Loucy (cell line): ENCODE measurements around the gene KLF7.

Source experiments
- H2AFZ ChIP-seq: fragments of 200-600 bp; sonication (generic); 2 replicates; pipeline ENCODE4 v1.6.0; 2016; ENCODE audit warnings: antibody characterized with exemption, mild to moderate bottlenecking, low read length, moderate library complexity
- H3F3A ChIP-seq: fragments of 200-600 bp; 2 replicates; pipeline ENCODE4 v1.6.0; 2016; ENCODE audit warnings: antibody characterized with exemption, low read depth, mild to moderate bottlenecking
- H3K27me3 ChIP-seq: fragments of 200-600 bp; sonication (generic); 2 replicates; pipeline ENCODE4 v1.6.1; 2014; ENCODE audit warnings: low read length, mild to moderate bottlenecking; ENCODE audit not compliant: insufficient read depth, poor library complexity, severe bottlenecking
- H3K36me3 ChIP-seq: fragments of 200-600 bp; sonication (generic); 2 replicates; pipeline ENCODE4 v1.6.1; 2016; ENCODE audit warnings: low read length; ENCODE audit not compliant: insufficient read depth
- H3K4me1 ChIP-seq: fragments of 200-600 bp; sonication (generic); 2 replicates; pipeline ENCODE4 v1.5.1; 2014; ENCODE audit warnings: low read length, mild to moderate bottlenecking; ENCODE audit not compliant: insufficient read depth, poor library complexity, severe bottlenecking
- H3K4me2 ChIP-seq: fragments of 200-600 bp; sonication (generic); 2 replicates; pipeline ENCODE4 v1.6.0; 2014; ENCODE audit warnings: antibody characterized with exemption, low read length, low read depth, mild to moderate bottlenecking; ENCODE audit not compliant: poor library complexity, severe bottlenecking
- H3K4me3 ChIP-seq: fragments of 200-600 bp; sonication (generic); 2 replicates; pipeline ENCODE4 v1.5.1; 2014; ENCODE audit warnings: low read length, mild to moderate bottlenecking, mixed read lengths; ENCODE audit not compliant: poor library complexity, severe bottlenecking
- H3K79me2 ChIP-seq: fragments of 200-600 bp; sonication (generic); 2 replicates; pipeline ENCODE4 v1.6.1; 2014; ENCODE audit warnings: low read length; ENCODE audit not compliant: insufficient read depth
- H3K9ac ChIP-seq: fragments of 200-600 bp; sonication (generic); 2 replicates; pipeline ENCODE4 v1.6.0; 2014; ENCODE audit warnings: mild to moderate bottlenecking, low read depth, low read length, moderate library complexity; ENCODE audit not compliant: poor library complexity, severe bottlenecking
- H3K9me2 ChIP-seq: fragments of 200-600 bp; sonication (generic); replicated peaks from 2 replicates; pipeline ENCODE4 v1.6.1; 2016; ENCODE audit warnings: low read depth, low read length, mixed read lengths
- H3K9me3 ChIP-seq: fragments of 200-600 bp; sonication (generic); 2 replicates; pipeline ENCODE4 v1.6.1; 2014; ENCODE audit warnings: mild to moderate bottlenecking, antibody characterized with exemption, low read length, low read depth; ENCODE audit not compliant: insufficient read depth
- H4K20me1 ChIP-seq: fragments of 200-600 bp; sonication (generic); 2 replicates; pipeline ENCODE4 v1.6.0; 2014; ENCODE audit warnings: antibody characterized with exemption, low read length, mild to moderate bottlenecking; ENCODE audit not compliant: insufficient read depth, poor library complexity, severe bottlenecking
- EZH2phosphoT487 ChIP-seq: fragments of 200-600 bp; IDR thresholded peaks from 2 replicates; pipeline ENCODE4 v1.6.1; 2018; ENCODE audit warnings: antibody characterized with exemption, mild to moderate bottlenecking, moderate library complexity, borderline replicate concordance
- TF ChIP-seq, protein P1 (sequence below): fragments of 200-600 bp; sonication (generic); conservative IDR thresholded peaks from 2 replicates; pipeline ENCODE4 v1.5.1; 2014; ENCODE audit warnings: mild to moderate bottlenecking, antibody characterized with exemption, low read length

The KLF7 gene

DNA sequence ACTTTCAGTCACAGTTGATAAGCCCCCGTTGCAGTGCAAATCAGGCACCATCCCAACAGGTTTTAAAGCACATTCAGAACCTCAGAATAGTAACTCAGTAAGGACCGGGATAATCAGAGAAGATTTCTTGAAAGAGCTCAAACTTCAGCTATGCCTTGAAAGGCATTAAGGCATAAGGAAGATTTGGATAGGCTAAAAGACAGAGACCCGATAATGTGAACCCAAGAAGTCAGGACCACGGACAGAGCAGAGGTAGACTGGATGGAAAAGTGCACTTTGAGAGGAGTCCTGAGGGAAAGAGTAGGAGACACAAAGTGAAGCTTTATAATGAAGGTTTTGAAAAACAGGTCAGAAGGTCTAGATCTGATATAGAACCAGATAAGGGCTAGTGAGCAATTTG, 36.9 kb upstream of the KLF7 start:
- H3K79me2 ChIP-seq, result no peaks in the 10 kb centered on the region
- H3K4me3 ChIP-seq, result no peak overlapping the region
- no peaks in the 10 kb centered on the region for H3F3A ChIP-seq
- TF ChIP-seq, protein P1, sequence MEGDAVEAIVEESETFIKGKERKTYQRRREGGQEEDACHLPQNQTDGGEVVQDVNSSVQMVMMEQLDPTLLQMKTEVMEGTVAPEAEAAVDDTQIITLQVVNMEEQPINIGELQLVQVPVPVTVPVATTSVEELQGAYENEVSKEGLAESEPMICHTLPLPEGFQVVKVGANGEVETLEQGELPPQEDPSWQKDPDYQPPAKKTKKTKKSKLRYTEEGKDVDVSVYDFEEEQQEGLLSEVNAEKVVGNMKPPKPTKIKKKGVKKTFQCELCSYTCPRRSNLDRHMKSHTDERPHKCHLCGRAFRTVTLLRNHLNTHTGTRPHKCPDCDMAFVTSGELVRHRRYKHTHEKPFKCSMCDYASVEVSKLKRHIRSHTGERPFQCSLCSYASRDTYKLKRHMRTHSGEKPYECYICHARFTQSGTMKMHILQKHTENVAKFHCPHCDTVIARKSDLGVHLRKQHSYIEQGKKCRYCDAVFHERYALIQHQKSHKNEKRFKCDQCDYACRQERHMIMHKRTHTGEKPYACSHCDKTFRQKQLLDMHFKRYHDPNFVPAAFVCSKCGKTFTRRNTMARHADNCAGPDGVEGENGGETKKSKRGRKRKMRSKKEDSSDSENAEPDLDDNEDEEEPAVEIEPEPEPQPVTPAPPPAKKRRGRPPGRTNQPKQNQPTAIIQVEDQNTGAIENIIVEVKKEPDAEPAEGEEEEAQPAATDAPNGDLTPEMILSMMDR, result no peak
- TF ChIP-seq EZH2phosphoT487, result no peak
- no peaks in the 10 kb centered on the region for H3K9me3 ChIP-seq
- H3K27me3 ChIP-seq, result no peaks in the 10 kb centered on the region
- H3K9ac ChIP-seq, result no peak overlapping the region
- no peak overlapping the region for H2AFZ ChIP-seq
- H4K20me1 ChIP-seq, result no peaks in the 10 kb centered on the region
- H3K4me1 ChIP-seq, result no peaks in the 10 kb centered on the region
- no peak overlapping the region for H3K4me2 ChIP-seq
- no peaks in the 10 kb centered on the region for H3K9me2 ChIP-seq
- no peaks in the 10 kb centered on the region for H3K36me3 ChIP-seq

DNA sequence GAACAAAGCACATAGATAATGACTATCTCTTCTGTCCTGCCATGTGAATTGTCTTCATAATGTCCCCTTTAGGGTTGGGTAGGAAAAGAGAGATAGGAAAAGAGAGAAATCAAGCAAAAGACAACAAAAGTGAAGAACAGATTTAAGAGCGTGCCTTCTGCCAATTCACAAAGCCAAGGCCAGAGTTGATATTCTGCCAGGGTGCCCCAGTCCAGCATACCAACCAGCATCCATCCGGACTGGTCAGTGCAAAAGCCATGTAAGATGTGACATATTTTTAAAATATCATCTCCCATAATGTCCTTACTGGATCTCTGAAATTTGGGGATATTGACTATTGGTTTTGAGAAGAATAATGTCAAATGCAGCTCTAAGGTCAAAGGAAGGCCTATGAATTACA, 35.7 kb upstream of the KLF7 start:
- H3K4me2 ChIP-seq, result no peak overlapping the region
- H3K4me3 ChIP-seq, result no peak overlapping the region
- H3K9ac ChIP-seq, result no peak overlapping the region
- no peaks in the 10 kb centered on the region for H4K20me1 ChIP-seq
- no peaks in the 10 kb centered on the region for H3K79me2 ChIP-seq
- no peaks in the 10 kb centered on the region for H3K4me1 ChIP-seq
- H3F3A ChIP-seq, result no peaks in the 10 kb centered on the region
- H2AFZ ChIP-seq, result no peak overlapping the region
- H3K36me3 ChIP-seq, result no peaks in the 10 kb centered on the region
- no peak for TF ChIP-seq EZH2phosphoT487
- TF ChIP-seq, protein P1, result no peak
- no peaks in the 10 kb centered on the region for H3K27me3 ChIP-seq
- H3K9me2 ChIP-seq, result no peaks in the 10 kb centered on the region
- H3K9me3 ChIP-seq, result no peaks in the 10 kb centered on the region

- H3K4me3 ChIP-seq, result no peak overlapping the region
Measured at GRCh38 chr2:207200136-207200535, 34.4 kb upstream of the KLF7 start.

More at GRCh38 chr2:207200136-207200535, 34.4 kb upstream of the KLF7 start:
- Histone ChIP-seq H3K27me3 (no peaks in the 10 kb centered on the region), H3F3A (no peaks in the 10 kb centered on the region), H4K20me1 (no peaks in the 10 kb centered on the region), H3K4me1 (no peaks in the 10 kb centered on the region), H3K79me2 (no peaks in the 10 kb centered on the region), H3K9me3 (no peaks in the 10 kb centered on the region), H3K9me2 (no peaks in the 10 kb centered on the region), H3K36me3 (no peaks in the 10 kb centered on the region), H3K9ac (no peak overlapping the region), H2AFZ (no peak overlapping the region), H3K4me2 (no peak overlapping the region)
- TF ChIP-seq, protein P1, result no peak
- TF ChIP-seq EZH2phosphoT487, result no peak
